Measurements from ENCODE around the gene SYT7.
"Not testable (repeated sequence)": the region's sequence is repeated elsewhere in the genome, so short reads cannot be mapped to it uniquely, and the experiment has no call there.

SYT7 gene

GRCh38 chr11:61472868-61473267 lies 108.0 kb downstream of the SYT7 start:
- no peak for DNase-seq

GRCh38 chr11:61472282-61472681 lies 108.6 kb downstream of the SYT7 start:
- DNase-seq: no peak

GRCh38 chr11:61468002-61468401 lies 112.9 kb downstream of the SYT7 start:
- DNase-seq: no peak

GRCh38 chr11:61467602-61468001 lies 113.3 kb downstream of the SYT7 start:
- not testable (repeated sequence) for DNase-seq

Measured in activated CD8-positive, alpha-beta memory T cell treated with anti-CD3 and anti-CD28 coated beads, Interleukin-2, amount 50 U/mL, for 4 hours (primary cell).